ENCODE results near the gene CFAP119. TPM values are rescaled to one million over a fixed set of nuclear protein-coding genes. Genes with fewer than 3 reads are reported as not detected.

CFAP119 gene
- total and polyA plus RNA-seq, 4 donors: 0.33 to 2.7 (median 1.2) TPM

GRCh38 chr16:30720694-30721093 lies 41.2 kb downstream of the CFAP119 start:
- Histone ChIP-seq H3K4me1 (ENCODE audit: control insufficient read depth in 4 of 4, insufficient read depth in 4 of 4, low read length in 3 of 4) (peaks cover 0 to 14% (median 3%) of the 10 kb centered on the region in 4 donors), H3K9me3 (ENCODE audit: control insufficient read depth in 4 of 4, low read length in 3 of 4) (no peaks in the 10 kb centered on the region), H3K9ac (ENCODE audit: low read depth in 1 of 2, low read length in 2 of 2) (no peak overlapping the region), H3K27ac (ENCODE audit: low read depth in 1 of 2, low read length in 2 of 2) (no peak overlapping the region), H3K36me3 (ENCODE audit: control insufficient read depth in 4 of 4, insufficient read depth in 3 of 4, low read depth in 1 of 4, low read length in 3 of 4) (peaks cover 54 to 85% (median 67%) of the 10 kb centered on the region in 4 donors), H3K27me3 (ENCODE audit: control insufficient read depth in 4 of 4, insufficient read depth in 4 of 4, low read length in 3 of 4) (no peaks in the 10 kb centered on the region), H3K4me3 (ENCODE audit: low read depth in 1 of 3, low read length in 3 of 3) (no peak overlapping the region)
- TF ChIP-seq MAX (IDR thresholded peaks at IDR 0.05) (no peak), ZBTB33 (IDR thresholded peaks at IDR 0.05) (no peak), CTCF (IDR thresholded peaks at IDR 0.05; ENCODE audit: low read depth, low read length, missing input control) (no peak), YY1 (IDR thresholded peaks at IDR 0.05) (no peak), NR2F2 (IDR thresholded peaks at IDR 0.05) (no peak), SP1 (IDR thresholded peaks at IDR 0.05) (no peak), TAF1 (conservative IDR thresholded peaks at IDR 0.05) (no peak), RXRA (IDR thresholded peaks at IDR 0.05) (no peak), RAD21 (IDR thresholded peaks at IDR 0.05) (no peak), REST (IDR thresholded peaks at IDR 0.05) (no peak), HNF4A (conservative IDR thresholded peaks at IDR 0.05) (no peak), FOXA1 (IDR thresholded peaks at IDR 0.05) (no peak), JUND (IDR thresholded peaks at IDR 0.05) (no peak), EGR1 (IDR thresholded peaks at IDR 0.05; ENCODE audit: low read depth in 2 of 2) (no peak), ATF3 (IDR thresholded peaks at IDR 0.05) (no peak), FOXA2 (IDR thresholded peaks at IDR 0.05) (no peak), HNF4G (IDR thresholded peaks at IDR 0.05) (no peak), GABPA (IDR thresholded peaks at IDR 0.05 in 1 of 2, conservative IDR thresholded peaks at IDR 0.05 in 1 of 2) (no peak)
- DNase-seq (ENCODE audit: low spot score): no peak
- 84% methylated on average over 9 of the region's 9 CpGs for WGBS
